DMS53 treated with DMSO at 0.1 percent for 48 hours (cell line): ENCODE results near the gene THOC5.
"Not testable (repeated sequence)": the region's sequence is repeated elsewhere in the genome, so short reads cannot be mapped to it uniquely, and the experiment has no call there.

Experiments used
- DNase-seq: peaks from one replicate; lab custom pipeline; 2025; ENCODE audit not compliant: unreplicated experiment; lab: John Stamatoyannopoulos, UW

The THOC5 gene

DNA sequence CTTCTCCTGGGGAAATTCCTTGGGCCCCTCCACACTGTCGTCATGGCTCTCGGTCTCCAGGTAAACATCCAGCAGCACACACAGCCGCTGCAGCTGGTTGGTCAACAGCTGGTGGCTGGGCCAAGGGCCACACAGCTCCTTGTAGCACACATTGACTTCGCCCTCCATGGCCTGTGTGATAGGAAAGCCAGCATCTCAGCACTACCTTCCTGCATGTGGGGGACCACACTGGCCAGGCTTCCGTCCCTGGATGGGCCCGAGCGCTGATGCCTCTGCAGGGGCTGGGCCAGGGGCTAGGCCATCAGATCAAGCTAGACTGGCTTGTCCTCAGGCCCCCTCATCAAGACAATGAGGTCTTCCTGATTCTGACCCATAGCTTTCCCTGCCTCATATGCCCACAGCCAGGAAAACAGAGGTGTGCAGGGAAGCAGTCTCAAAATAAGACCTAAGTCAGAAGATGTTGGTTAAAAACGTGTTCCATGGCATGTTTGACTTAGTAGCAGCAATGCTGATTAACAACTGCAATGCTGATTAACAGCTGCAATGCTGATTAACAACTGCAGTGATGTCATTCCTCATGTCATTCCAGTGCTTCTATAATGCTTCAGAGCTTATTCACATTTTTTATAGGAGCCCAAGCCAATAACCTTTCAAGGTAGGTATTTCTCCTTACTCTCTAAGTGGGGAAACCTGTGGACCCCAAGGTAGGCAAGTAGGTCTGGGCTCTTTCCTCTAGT is 42.3 kb downstream of the THOC5 start:
- DNase-seq, result no peak

DNA sequence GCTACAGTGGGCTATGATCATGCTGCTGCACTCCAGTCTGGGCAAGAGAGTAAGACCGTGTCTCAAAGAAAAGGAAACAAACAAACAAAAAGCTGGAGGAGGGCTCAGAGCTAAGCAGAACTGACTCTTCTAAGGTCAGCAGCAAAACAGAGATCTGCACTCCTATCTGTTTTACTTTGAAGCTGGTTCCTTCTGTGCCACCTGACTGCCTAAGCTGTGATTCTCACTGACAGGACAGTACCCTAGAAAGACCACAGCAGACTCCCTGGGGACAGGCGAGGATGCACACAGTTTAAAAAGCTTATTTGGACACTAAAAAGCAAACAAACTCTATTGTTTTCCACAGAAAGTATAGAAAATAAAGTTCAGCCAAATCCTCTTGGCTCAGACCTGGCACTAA is 43.0 kb downstream of the THOC5 start:
- DNase-seq, result no peak

DNA sequence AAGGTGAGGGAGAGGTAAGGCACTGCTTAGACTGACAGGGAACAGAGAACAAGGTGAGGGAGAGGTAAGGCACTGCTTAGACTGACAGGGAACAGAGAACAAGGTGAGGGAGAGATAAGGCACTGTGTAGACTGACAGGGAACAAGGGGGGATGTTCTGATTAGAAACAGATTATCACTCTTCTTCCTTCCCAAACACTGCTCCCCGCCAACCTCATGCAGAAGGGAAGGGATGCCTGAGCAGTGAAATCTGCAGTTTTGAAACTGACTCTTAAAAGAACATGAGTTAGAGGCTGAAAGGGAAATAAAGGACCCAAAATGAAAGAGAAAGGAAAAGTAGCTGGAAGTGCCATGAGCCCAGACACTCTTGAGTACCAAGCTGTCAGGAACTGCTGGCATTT is 43.7 kb downstream of the THOC5 start:
- DNase-seq, result no peak

DNA sequence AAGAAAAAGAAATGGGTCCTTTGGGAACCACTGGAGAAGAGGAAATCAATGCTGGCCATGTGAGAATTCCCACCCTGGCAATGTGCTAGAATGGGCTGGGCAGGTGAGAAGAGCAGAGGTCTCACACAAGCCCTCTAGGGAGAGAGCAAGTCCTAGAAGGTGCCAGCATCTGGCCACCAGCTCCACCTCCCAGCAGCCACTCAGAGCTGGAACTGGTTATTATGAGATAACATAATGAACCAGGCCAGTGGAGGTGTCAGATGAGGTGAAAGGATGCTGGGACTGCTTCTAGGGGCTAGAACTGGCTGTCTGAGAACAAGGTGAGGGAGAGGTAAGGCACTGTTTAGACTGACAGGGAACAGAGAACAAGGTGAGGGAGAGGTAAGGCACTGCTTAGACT is 44.3 kb downstream of the THOC5 start:
- no peak for DNase-seq

DNA sequence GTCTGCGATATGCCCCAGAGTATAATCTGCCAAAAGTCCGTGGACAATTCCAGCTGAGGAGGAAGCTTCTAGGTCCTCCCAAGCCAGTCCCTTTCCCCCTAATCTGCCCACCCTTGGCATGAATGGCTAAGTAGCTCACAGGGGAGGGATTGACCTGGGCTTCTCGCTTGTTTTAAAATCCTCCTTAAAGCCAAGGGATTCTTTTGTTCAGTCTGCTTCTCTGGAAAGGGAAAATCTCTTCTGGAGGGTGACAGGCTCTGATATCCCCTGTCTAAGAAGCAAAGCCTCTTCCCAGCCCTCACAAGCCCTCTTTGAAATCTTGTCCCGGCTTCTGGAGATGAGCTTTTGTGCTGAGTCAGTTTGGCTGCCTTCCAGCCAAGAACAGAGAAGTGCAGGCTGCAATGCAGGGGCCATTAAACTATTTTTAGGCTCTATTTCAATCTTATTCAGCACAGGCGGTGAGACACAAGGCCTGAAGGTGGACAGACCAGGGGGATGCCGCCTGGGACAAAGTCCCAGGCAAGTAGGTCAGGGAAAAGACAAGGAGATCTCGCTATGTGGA is 49.7 kb downstream of the THOC5 start:
- no peak for DNase-seq

DNA sequence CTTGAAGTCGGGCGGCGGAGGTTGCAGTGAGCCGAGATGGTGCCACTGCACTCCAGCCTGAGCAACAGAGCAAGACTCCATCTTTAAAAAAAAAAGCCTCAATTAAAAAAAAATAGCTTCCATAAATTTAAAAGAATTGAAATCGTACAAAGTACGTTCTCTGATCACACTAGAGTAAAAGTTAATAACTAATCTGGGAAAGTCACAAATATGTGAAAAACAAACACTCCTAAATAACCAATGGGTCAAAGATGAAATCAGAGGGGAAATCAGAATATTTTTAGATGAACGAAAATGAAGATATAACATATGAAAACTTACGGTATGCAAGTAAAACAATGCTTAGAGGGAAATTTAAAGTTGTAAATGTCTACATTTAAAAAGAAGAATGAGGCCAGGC is 53.7 kb downstream of the THOC5 start:
- DNase-seq, result no peak

DNA sequence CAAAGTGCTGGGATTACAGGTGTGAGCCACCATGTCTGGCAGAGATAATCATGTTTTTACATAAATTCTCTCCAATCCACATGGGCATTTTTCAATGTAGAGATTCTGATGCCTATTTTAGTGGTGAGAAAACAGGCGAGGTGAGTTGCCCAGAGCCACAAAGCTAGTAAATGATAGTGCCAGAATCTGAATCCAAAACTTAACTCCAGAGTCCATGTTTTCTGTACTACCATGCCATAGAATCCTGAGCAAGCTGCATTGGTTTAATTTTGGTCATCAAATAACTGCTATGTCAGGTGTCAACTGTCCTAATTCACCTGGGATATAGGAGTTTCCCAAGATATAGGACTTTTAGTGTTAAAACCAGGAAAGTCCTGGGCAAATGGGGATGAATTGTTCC is 59.9 kb downstream of the THOC5 start:
- DNase-seq, result no peak

DNA sequence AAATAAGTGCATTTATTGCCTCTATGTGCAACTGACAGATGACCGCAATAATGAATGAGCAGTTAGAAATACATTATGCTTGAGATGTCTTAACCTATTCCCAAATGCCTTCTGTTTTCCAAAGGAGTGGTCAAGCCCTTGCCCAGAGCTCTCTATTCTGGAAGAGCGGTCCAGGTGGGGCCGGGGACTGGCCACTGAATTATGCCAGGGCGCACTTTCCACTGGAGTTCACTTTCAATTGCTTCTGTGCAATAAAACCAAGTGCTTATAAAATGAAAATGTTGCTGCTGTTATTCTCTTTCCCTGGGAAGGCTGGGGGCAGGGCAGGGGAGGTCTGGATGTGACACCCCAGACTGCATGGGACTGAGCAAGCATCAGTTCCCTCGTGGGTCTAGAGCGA is 62.5 kb downstream of the THOC5 start:
- no peak for DNase-seq

DNA sequence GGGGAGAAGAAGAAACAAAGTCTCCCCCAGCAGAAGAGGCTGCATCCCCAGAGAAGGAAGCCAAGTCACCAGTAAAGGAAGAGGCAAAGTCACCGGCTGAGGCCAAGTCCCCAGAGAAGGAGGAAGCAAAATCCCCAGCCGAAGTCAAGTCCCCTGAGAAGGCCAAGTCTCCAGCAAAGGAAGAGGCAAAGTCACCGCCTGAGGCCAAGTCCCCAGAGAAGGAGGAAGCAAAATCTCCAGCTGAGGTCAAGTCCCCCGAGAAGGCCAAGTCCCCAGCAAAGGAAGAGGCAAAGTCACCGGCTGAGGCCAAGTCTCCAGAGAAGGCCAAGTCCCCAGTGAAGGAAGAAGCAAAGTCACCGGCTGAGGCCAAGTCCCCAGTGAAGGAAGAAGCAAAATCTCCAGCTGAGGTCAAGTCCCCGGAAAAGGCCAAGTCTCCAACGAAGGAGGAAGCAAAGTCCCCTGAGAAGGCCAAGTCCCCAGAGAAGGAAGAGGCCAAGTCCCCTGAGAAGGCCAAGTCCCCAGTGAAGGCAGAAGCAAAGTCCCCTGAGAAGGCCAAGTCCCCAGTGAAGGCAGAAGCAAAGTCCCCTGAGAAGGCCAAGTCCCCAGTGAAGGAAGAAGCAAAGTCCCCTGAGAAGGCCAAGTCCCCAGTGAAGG is 64.3 kb downstream of the THOC5 start:
- not testable (repeated sequence) for DNase-seq

DNA sequence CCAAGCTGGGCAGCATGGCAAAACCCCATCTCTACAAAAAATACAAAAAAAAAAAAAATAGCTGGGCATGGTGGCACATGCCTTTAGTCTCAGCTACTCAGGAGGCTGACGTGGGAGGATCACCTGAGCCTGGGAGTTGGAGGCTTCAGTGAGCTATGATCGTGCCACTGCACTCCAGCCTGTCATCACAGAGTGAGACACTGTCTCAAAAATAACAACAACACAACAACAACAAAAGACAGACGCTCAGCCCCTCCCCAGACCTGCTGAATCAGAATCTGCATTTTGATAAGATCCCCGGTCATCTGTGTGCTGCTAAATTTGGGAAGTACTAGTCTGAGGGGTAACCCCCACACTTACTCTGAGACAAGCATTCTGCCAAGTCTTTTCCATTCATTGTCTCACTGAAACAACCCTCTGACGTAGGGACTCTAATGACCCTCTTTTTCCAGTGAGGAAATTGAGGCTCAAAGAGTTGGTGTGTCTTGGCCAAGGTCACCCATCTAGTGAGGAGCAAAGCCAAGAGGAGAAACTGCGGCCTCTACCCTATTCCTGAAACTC is 66.1 kb downstream of the THOC5 start:
- DNase-seq, result no peak

DNA sequence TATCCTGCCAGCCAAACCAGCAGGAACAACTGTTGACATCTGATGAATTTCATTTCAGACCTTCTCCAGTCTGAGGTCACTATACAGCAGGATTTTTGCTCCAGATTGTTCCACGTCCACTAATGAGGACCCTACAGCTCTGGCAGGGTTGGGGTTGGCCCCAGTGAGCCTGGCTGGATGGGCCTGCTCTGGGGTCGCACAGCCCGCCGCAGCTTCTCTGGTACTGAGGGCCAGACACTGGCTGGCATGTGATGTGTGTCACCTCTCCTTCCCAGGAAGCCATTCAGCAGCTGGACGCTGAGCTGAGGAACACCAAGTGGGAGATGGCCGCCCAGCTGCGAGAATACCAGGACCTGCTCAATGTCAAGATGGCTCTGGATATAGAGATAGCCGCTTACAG is 68.1 kb downstream of the THOC5 start:
- no peak for DNase-seq

DNA sequence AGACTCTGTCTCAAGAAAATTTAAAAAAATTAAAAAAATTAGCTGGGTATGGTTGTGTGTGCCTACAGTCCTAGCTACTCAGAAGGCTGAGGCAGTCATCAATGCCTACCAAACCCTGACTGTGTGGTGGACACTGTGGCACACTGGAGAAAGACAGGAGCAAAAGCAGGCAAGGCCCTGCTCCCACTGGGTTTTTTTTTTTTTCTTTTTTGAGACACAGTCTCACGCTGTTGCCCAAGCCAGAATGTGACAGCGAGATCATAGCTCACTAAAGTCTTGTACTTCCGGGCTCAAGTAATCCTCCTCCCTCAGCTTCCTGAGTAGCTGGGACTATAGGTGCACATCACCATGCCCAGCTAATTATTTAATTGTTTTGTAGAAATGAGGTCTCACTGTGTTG is 68.9 kb downstream of the THOC5 start:
- no peak for DNase-seq

DNA sequence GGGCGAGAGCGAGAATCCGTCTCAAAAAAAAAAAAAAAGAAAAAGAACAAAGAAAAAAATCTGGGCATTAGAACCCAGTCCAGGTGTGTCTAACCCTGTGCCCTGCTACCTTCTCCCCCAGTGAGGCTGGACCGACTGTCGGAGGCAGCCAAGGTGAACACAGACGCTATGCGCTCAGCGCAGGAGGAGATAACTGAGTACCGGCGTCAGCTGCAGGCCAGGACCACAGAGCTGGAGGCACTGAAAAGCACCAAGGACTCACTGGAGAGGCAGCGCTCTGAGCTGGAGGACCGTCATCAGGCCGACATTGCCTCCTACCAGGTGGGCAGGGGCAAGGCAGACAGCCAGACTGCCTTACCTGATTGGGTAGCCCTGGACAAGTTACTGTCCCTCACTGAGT is 70.3 kb downstream of the THOC5 start:
- no peak for DNase-seq

DNA sequence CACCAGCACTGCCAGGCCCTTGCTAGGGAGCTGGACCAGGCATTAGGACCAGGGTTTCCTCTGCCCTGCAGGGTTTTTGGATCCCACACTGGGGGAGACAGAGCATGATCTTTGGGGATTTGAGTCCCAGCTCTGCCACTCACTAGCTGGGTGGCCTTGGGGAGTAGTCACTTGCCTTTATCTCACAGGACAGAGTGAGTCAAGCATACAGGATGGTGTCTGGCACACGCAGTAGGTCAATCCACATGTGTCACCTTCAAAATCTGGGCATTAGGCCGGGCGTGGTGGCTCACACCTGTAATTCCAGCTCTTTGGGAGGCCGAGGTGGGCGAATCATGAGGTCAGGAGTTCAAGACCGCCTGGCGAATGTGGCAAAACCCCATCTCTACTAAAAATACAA is 70.8 kb downstream of the THOC5 start:
- DNase-seq, result no peak

DNA sequence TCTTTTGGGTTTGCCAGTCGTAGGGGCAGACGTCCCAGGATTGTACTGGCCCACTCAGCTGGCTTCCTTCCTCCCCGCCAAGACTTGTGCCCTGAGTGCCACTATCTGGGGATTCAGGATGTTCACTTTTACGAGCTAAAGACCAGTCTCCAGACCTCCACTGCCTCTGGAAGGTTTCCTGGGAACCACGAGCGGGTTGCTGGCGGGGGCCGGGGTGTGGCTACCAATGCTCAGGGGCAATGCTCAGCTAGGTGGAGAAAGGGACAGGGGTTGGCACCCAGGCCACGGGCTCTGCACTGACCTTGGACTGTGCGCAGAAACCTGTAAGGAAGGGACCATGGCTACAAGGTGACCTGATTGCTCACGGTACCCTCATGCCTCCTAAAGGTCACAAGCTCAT is 71.3 kb downstream of the THOC5 start:
- DNase-seq, result no peak

DNA sequence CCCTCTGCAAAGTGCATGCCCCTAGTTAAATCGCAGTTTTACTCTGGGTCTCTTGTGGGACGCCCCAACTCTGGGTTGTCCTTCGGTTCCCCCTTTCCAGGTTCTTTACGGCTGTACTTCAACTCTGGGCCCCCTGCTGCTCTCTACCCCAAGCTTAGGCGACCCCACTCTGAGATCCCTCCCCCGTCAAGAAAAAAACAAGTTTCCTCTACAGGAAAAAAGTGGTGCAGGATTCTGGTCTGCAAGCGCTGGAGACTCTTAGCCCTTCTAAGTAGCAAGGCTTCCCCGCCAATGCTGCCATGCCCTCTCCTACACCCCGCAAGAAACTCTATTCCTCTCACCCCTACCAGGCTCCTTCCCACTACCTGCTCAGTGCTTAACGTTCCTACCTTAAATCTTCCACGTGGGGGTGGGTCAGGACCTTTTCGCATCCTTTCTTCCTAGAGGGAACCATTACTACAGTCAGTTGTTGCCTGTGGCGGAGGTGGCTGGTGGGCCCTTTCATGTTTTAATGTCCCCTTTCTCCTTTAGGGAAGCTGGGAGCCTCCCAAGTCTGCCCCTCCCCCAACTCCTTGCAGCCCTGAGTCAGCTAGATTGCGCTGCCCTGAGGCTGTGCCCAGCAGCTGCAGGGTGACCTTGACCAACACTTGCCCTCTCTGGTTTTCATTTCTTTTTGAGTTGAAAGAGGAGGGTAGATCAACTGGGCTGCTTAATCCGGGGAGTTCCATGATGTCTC is 72.1 kb downstream of the THOC5 start:
- DNase-seq, result no peak

DNA sequence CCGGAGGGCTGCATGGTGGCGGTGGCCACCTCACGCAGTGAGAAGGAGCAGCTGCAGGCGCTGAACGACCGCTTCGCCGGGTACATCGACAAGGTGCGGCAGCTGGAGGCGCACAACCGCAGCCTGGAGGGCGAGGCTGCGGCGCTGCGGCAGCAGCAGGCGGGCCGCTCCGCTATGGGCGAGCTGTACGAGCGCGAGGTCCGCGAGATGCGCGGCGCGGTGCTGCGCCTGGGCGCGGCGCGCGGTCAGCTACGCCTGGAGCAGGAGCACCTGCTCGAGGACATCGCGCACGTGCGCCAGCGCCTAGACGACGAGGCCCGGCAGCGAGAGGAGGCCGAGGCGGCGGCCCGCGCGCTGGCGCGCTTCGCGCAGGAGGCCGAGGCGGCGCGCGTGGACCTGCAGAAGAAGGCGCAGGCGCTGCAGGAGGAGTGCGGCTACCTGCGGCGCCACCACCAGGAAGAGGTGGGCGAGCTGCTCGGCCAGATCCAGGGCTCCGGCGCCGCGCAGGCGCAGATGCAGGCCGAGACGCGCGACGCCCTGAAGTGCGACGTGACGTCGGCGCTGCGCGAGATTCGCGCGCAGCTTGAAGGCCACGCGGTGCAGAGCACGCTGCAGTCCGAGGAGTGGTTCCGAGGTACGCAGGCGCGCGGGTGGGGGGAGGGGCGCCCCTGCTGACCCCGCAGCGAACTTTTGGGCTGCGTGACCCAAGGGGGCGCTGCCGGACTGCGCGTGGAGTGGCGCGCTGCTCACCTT is 72.9 kb downstream of the THOC5 start:
- DNase-seq, result no peak

DNA sequence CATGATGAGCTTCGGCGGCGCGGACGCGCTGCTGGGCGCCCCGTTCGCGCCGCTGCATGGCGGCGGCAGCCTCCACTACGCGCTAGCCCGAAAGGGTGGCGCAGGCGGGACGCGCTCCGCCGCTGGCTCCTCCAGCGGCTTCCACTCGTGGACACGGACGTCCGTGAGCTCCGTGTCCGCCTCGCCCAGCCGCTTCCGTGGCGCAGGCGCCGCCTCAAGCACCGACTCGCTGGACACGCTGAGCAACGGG is 73.4 kb downstream of the THOC5 start:
- DNase-seq, result no peak

DNA sequence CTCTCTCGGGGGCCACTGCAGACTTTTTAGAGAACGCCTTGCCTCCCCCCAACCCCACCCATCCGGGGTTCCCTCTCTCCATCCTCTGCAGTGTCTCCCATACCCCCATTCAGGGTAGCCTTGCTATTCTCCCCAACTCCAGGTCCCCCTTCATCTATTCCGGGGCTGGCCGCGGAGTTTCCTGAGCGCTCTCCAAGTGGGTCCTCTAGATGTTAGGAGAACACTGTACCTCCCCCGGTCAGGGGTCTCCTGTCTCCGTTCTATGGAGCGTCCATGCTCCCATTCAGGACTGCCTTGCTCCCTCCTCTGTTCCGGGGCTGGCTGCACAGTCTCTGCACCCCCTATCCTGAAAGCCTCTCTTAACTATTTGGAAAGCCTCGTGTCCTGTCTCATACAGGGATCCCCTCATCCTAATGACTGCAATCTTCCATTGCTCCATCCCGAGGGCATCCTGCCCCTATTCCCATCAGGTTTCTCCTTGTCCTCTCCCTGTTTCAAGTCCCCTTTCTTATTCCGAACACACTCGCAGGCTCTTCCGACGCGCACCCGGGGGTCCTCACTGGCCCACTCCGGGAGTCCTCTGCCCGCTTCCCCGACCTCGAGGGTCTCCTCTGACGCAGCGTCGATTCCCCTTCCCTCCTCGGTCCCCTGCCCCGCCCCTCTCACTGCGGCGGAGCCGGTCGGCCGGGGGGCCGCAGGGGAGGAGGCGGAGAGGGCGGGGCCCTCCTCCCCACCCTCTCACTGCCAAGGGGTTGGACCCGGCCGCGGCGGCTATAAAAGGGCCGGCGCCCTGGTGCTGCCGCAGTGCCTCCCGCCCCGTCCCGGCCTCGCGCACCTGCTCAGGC is 73.9 kb downstream of the THOC5 start, which contains the start of gene NEFH:
Gene NEFH (plus strand): TSS at position 802 of the 845 bp plus-strand sequence. CDS start 45 bp downstream, outside the sequence.
- DNase-seq, result no peak
